GM06990 (cell line): Measurements from ENCODE around the gene MAGI2.

ENCODE experiments used
- DNase-seq: peaks from one replicate; pipeline ENCODE4 v3.0.0-alpha.2; 2011; ENCODE audit not compliant: insufficient read length; ENCODE audit errors: extremely low read depth
- H3K27me3 ChIP-seq: replicated peaks from 2 replicates; pipeline ENCODE4 v1.6.0; 2011; ENCODE audit warnings: low read length; ENCODE audit not compliant: control insufficient read depth, insufficient read depth
- H3K36me3 ChIP-seq: 2 replicates; pipeline ENCODE4 v1.5.1; 2011; ENCODE audit warnings: low read length; ENCODE audit not compliant: control insufficient read depth, insufficient read depth
- H3K4me3 ChIP-seq: replicated peaks from 2 replicates; pipeline ENCODE4 v1.5.1; 2011; ENCODE audit warnings: low read depth, mild to moderate bottlenecking, control low read depth, low read length
- CTCF ChIP-seq: IDR thresholded peaks from 2 replicates; pipeline ENCODE4 v1.5.1; 2011; ENCODE audit warnings: low read length, control low read depth, mild to moderate bottlenecking, inconsistent platforms; ENCODE audit not compliant: insufficient read depth, poor library complexity, severe bottlenecking

Gene MAGI2

DNA sequence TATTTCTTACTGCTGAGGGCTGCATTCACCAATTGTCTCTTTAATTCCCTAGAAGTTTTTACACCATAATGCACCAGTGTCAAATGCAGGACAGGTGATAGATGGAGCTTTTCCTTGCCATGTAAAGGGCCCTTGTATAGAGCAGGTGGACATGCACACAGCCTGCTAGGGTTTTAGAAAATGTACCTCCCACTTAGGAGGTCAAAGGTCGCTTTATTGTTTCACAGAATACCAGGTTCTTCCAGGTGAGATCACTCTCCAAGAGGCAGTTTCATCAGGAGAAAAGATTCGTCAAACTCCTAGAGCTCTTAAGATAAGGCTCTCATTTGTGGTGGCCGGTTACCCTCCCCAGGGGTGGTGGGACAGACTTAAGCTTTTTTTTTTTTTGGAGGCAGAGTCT is 1439.1 kb downstream of the MAGI2 start:
- Histone ChIP-seq H3K36me3 (no peaks in the 10 kb centered on the region), H3K27me3 (0 out of 2 replicates have a peak, but pooled peaks cover 1% of the 10 kb centered on the region), H3K4me3 (no peak overlapping the region)
- DNase-seq, result no peak
- no peak for TF ChIP-seq CTCF

DNA sequence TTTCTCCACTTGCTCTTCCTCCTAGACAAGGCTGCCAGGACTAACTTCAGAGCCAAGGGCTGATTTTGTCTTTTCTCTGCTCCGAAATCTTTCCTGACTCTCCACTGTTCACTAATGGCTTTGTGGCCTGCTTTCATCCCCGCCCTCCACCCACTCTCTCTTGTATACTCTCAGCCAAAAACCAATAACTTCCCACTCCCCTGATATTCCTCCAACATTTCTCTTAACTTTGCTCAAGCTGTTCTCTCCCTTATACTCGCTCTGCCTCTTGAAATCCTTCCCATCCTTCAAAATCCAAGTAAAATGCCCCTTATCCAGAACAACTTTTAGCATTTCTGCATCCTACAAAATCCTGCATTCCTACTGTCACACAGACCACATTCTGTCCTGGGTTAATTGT is 1440.1 kb downstream of the MAGI2 start:
- no peak for TF ChIP-seq CTCF
- H3K36me3 ChIP-seq, result no peaks in the 10 kb centered on the region
- no peak overlapping the region for H3K4me3 ChIP-seq
- no peak for DNase-seq
- 0 out of 2 replicates have a peak, but pooled peaks cover 1% of the 10 kb centered on the region for H3K27me3 ChIP-seq

GRCh38 chr7:78011642-78012041 is 1441.8 kb downstream of the MAGI2 start:
- TF ChIP-seq CTCF, result no peak
- Histone ChIP-seq H3K27me3 (0 out of 2 replicates have a peak, but pooled peaks cover 1% of the 10 kb centered on the region), H3K36me3 (no peaks in the 10 kb centered on the region), H3K4me3 (no peak overlapping the region)
- no peak for DNase-seq

DNA sequence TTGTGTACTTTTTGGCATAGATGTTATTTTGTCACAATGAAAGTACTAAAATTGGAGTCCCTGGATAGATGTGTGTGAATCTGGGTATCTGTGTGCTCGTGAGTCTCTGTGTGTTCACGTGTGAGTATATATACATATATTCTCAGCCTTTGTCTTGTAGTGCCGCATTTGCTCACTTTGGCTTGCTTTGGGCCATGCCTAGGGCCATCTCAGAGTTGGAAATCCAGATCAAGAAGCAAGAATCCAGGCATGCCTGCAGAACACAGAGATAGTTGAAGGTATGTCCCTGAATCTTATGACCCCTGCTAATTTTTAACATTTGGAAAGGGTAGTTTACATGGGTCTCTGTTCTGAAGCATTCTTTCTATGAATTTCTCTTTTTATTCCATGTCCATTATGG is 1446.2 kb downstream of the MAGI2 start:
- Histone ChIP-seq H3K36me3 (no peaks in the 10 kb centered on the region), H3K4me3 (no peak overlapping the region), H3K27me3 (0 out of 2 replicates have a peak, but pooled peaks cover 1% of the 10 kb centered on the region)
- TF ChIP-seq CTCF, result no peak
- no peak for DNase-seq

DNA sequence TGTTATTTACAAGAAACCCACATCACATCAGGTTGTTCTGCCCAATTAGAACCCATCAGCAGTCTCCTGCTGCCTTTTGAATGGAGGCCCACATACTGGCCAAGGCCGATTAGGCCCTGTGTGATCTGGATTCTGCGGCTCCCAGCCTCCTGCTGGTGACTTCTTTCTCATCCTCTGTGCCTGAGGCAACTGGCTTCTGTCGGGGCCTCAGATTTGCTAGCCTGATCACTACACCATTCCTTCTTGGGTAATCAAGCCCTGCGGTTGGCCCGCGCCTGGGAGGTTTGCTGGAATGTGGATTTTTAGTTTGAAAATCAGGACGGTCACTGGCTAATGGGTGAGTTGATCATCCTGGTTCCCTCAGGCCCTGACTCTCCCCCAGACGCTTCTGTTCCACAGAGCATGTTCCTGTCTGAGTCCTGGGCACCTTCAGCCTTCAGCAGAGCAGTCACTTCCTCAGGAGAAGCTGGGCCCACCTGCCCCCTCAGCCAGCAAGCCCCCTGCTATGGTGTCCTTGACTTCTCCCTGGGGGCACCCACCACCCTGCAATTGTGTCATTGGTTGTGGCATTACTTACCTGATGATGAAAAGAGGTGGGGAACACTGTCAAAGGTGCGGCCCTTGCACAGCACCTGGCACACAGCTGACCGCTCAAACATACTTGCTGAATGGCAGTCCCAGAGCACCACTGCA is 1447.3 kb downstream of the MAGI2 start:
- no peak overlapping the region for H3K4me3 ChIP-seq
- no peak for DNase-seq
- no peaks in the 10 kb centered on the region; the same call in 1 of the 2 replicates for H3K27me3 ChIP-seq
- no peaks in the 10 kb centered on the region for H3K36me3 ChIP-seq
- TF ChIP-seq CTCF, result no peak
